SK-N-MC (cell line): ENCODE measurements around the gene FHIP1A.

ENCODE experiments used
- EZH2 ChIP-seq: fragments of 200-600 bp; sonication (generic); IDR thresholded peaks from one replicate; pipeline ENCODE4 v1.6.1; 2017; ENCODE audit warnings: antibody characterized with exemption
- FOXP2 ChIP-seq: optimal IDR thresholded peaks from 2 replicates; pipeline ENCODE3; 2011; ENCODE audit warnings: mild to moderate bottlenecking, moderate library complexity; ENCODE audit not compliant: insufficient read depth; ENCODE audit errors: extremely low read length, control extremely low read depth
- POLR2AphosphoS5 ChIP-seq: IDR thresholded peaks from 2 replicates; pipeline ENCODE4 v1.6.1; 2012; ENCODE audit warnings: mild to moderate bottlenecking, low read depth, low read length, borderline replicate concordance

DNA sequence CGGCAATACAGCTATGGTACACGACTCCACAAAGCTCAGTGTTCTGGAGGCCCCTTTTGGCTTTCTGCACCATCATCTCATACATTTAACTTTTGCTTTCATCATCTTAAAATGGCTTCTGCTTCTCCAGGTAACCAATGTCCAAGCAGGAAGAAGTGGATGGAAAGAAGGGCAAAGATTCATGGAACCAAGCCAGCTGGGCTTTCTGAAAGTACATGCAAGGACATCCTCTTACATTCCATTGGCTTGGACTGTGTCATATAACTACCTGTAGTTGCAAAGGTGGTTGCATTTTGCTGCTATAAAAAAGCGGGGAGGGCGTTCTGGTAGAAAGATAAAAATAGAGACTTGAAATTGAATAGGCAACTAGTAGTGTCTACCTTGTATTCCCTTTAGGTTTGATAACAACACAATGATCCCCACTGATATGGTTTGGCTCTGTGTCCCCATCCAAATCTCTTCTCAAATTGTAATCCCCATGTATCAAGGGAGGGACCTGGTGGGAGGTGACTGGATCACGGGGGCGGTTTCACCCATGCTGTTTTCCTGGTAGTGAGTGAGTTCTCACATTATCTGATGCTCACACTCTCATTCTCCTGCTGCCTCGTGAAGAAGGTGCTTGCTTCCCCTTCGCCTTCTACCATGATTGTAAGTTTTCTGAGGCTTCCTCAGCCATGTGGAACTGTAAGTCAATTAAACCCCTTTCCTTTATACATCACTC, 6.7 kb upstream of the FHIP1A start:
- TF ChIP-seq POLR2AphosphoS5 (no peak), EZH2 (no peak), FOXP2 (no peak)
